Measurements from ENCODE around the gene EXOC3L1. TPM values are rescaled to one million over a fixed set of nuclear protein-coding genes. Genes with fewer than 3 reads are reported as not detected.

The EXOC3L1 gene
- total and polyA plus RNA-seq, 2 donors (not counting 1 experiment from before 2014, with no cell fraction given) = 0.09 to 0.33 TPM

- H3K36me3 ChIP-seq (ENCODE audit: control insufficient read depth, insufficient read depth, low read length) = peaks cover 25% of the 10 kb centered on the region
These were observed 44.2 kb downstream of the EXOC3L1 start for GRCh38 chr16:67145746-67146145.

GRCh38 chr16:67144943-67145342, 45.0 kb downstream of the EXOC3L1 start:
- H3K9ac ChIP-seq (ENCODE audit: insufficient read depth, low read length) = no peak overlapping the region
- no peaks in the 10 kb centered on the region for H3K27me3 ChIP-seq (ENCODE audit: control insufficient read depth, insufficient read depth, low read length)
- H2AFZ ChIP-seq (ENCODE audit: low read length) = no peak overlapping the region
- no peak overlapping the region for H3K27ac ChIP-seq (ENCODE audit: insufficient read depth, low read length)
- TF ChIP-seq EZH2 (IDR thresholded peaks at IDR 0.05; ENCODE audit: low read length, missing control alignments) (no peak), CTCF (conservative IDR thresholded peaks at IDR 0.05 in 1 of 2, IDR thresholded peaks at IDR 0.05 in 1 of 2; ENCODE audit: low read depth in 1 of 2, low read length in 2 of 2) (no peak)
- H3K4me1 ChIP-seq (ENCODE audit: control insufficient read depth, extremely low read depth, insufficient read depth, low read length) = no peaks in the 10 kb centered on the region
- no peaks in the 10 kb centered on the region for H3K9me3 ChIP-seq (ENCODE audit: control insufficient read depth, insufficient read depth, low read depth, low read length)
- no peak for DNase-seq (ENCODE audit: low read depth in 2 of 2)
- H4K20me1 ChIP-seq (ENCODE audit: control insufficient read depth, extremely low read depth, insufficient read depth, low read length) = no peaks in the 10 kb centered on the region
- peaks cover 31% of the 10 kb centered on the region for H3K36me3 ChIP-seq (ENCODE audit: control insufficient read depth, insufficient read depth, low read length)
- H3K4me2 ChIP-seq (ENCODE audit: extremely low read depth, insufficient read depth, low read length) = no peak overlapping the region
- no peak overlapping the region for H3K4me3 ChIP-seq (replicated peaks in 1 of 4; ENCODE audit: control extremely low read depth in 1 of 4, insufficient read depth in 1 of 4, low read depth in 3 of 4, low read length in 4 of 4)
- H3K79me2 ChIP-seq (ENCODE audit: control insufficient read depth, insufficient read depth, low read length) = no peaks in the 10 kb centered on the region

More at GRCh38 chr16:67145746-67146145, 44.2 kb downstream of the EXOC3L1 start:
- H4K20me1 ChIP-seq (ENCODE audit: control insufficient read depth, extremely low read depth, insufficient read depth, low read length) = no peaks in the 10 kb centered on the region
- no peaks in the 10 kb centered on the region for H3K4me1 ChIP-seq (ENCODE audit: control insufficient read depth, extremely low read depth, insufficient read depth, low read length)
- H3K79me2 ChIP-seq (ENCODE audit: control insufficient read depth, insufficient read depth, low read length) = no peaks in the 10 kb centered on the region
- no peak for TF ChIP-seq EZH2 (IDR thresholded peaks at IDR 0.05; ENCODE audit: low read length, missing control alignments)
- TF ChIP-seq CTCF (conservative IDR thresholded peaks at IDR 0.05 in 1 of 2, IDR thresholded peaks at IDR 0.05 in 1 of 2; ENCODE audit: low read depth in 1 of 2, low read length in 2 of 2) = no peak
- no peak overlapping the region for H3K4me2 ChIP-seq (ENCODE audit: extremely low read depth, insufficient read depth, low read length)
- no peaks in the 10 kb centered on the region for H3K27me3 ChIP-seq (ENCODE audit: control insufficient read depth, insufficient read depth, low read length)
- no peak for DNase-seq (ENCODE audit: low read depth in 2 of 2)
- H2AFZ ChIP-seq (ENCODE audit: low read length) = no peak overlapping the region
- H3K9me3 ChIP-seq (ENCODE audit: control insufficient read depth, insufficient read depth, low read depth, low read length) = no peaks in the 10 kb centered on the region
- H3K9ac ChIP-seq (ENCODE audit: insufficient read depth, low read length) = no peak overlapping the region
- no peak overlapping the region for H3K27ac ChIP-seq (ENCODE audit: insufficient read depth, low read length)
- no peak overlapping the region for H3K4me3 ChIP-seq (replicated peaks in 1 of 4; ENCODE audit: control extremely low read depth in 1 of 4, insufficient read depth in 1 of 4, low read depth in 3 of 4, low read length in 4 of 4)

DNA sequence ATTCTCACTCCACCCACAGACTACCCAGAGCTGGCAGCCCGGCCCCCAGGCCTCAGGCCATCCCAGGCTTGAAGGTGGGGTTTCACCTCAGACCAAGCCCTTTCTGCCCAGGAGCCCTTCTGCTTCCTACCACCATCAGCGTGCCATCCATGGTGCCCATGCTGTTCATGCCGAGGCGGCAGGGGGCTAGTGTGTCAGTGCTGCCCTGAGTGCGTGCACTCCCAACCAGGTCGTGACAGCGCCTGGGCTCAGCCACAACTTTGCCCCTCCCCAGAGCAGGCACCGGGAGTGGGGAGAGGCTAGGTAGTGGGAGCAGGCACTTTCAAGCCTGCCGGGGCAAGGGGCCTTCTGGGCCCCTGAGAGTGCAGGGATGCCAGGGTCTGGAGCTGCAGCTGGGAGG, 47.6 kb downstream of the EXOC3L1 start:
- H3K9ac ChIP-seq (ENCODE audit: insufficient read depth, low read length) = no peak overlapping the region
- DNase-seq (ENCODE audit: low read depth in 2 of 2) = no peak
- peaks cover 26% of the 10 kb centered on the region for H3K36me3 ChIP-seq (ENCODE audit: control insufficient read depth, insufficient read depth, low read length)
- no peaks in the 10 kb centered on the region for H3K27me3 ChIP-seq (ENCODE audit: control insufficient read depth, insufficient read depth, low read length)
- no peaks in the 10 kb centered on the region for H3K79me2 ChIP-seq (ENCODE audit: control insufficient read depth, insufficient read depth, low read length)
- no peak overlapping the region for H2AFZ ChIP-seq (ENCODE audit: low read length)
- TF ChIP-seq EZH2 (IDR thresholded peaks at IDR 0.05; ENCODE audit: low read length, missing control alignments) = no peak
- no peak overlapping the region for H3K4me2 ChIP-seq (ENCODE audit: extremely low read depth, insufficient read depth, low read length)
- no peaks in the 10 kb centered on the region for H3K9me3 ChIP-seq (ENCODE audit: control insufficient read depth, insufficient read depth, low read depth, low read length)
- H4K20me1 ChIP-seq (ENCODE audit: control insufficient read depth, extremely low read depth, insufficient read depth, low read length) = no peaks in the 10 kb centered on the region
- H3K4me3 ChIP-seq (replicated peaks in 1 of 4; ENCODE audit: control extremely low read depth in 1 of 4, insufficient read depth in 1 of 4, low read depth in 3 of 4, low read length in 4 of 4) = no peak overlapping the region
- H3K27ac ChIP-seq (ENCODE audit: insufficient read depth, low read length) = no peak overlapping the region
- no peaks in the 10 kb centered on the region for H3K4me1 ChIP-seq (ENCODE audit: control insufficient read depth, extremely low read depth, insufficient read depth, low read length)

Data from fibroblast of lung (primary cell).